ENCODE data around the gene C1QL4.

Gene C1QL4

DNA sequence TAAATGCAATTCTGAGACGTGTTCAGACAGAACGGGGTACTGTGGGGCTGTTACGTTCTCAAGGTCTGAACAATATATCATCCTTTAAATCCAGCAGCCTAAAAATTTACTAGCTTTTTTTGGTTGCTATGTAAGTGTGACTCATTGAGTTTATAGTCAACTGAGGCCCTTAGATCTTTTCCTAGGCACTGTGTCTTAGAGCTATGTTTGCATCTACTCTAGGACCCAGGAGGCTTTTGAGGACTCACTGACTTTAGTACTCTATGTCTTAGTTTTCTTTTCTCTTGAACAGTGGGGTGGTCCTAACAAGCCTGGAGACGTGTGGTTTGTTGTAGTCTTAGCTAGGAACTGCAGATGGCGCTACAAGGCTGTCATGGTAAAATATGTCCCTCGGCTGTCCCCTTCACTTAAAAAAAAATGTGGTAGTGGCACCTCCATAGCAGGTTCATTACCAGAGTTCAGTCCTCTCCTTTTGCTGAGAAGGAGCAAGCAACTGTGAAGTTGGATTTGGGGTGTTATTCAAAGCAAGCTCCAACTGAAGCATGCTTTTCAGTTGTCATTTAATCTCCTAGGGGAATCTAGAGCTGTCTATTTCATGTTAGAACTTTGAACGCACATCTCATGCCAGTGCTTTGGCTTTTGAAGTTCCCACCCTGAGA lies 21.6 kb upstream of the C1QL4 start:
- Mint-ChIP-seq H3K4me1 (no peaks in the 10 kb centered on the region), H3K9me3 (no peaks in the 10 kb centered on the region), H3K36me3 (no peaks in the 10 kb centered on the region), H3K4me3 (no peak overlapping the region), H3K27ac (no peak overlapping the region)
- DNase-seq (ENCODE audit: low spot score in 2 of 2) (no peak), ATAC-seq (peak; percentile 88)

DNA sequence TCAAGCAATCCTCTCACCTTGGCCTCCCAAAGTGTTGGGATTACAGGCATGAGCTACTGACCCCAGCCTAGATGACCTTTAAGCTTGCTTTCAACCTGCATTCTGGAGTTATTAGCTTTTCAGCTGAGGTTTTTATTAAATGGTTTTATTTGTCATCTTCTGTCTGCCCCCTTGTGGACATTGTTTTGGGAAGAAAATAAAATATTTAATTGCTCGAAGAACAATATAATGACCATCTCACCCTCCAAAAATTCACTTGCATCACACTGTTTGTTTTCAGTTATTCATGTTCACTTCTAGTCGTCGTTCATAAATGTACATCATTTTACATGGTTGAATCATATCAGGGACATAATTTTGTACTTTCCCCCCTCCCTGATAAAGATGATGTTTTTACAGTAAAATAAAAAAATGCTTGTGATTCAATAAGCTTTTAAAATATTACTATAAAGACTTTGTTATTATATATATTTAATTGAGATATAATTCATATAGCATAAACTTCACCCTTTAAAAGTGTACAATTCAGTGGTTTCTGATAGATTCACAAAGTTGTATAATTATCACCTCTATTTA lies 20.2 kb upstream of the C1QL4 start:
- no peak overlapping the region for H3K4me3 Mint-ChIP-seq
- H3K27ac Mint-ChIP-seq, result no peak overlapping the region
- H3K36me3 Mint-ChIP-seq, result no peaks in the 10 kb centered on the region
- DNase-seq (ENCODE audit: low spot score in 2 of 2), result no peak
- H3K4me1 Mint-ChIP-seq, result no peaks in the 10 kb centered on the region
- no peaks in the 10 kb centered on the region for H3K9me3 Mint-ChIP-seq
- no peak for ATAC-seq

DNA sequence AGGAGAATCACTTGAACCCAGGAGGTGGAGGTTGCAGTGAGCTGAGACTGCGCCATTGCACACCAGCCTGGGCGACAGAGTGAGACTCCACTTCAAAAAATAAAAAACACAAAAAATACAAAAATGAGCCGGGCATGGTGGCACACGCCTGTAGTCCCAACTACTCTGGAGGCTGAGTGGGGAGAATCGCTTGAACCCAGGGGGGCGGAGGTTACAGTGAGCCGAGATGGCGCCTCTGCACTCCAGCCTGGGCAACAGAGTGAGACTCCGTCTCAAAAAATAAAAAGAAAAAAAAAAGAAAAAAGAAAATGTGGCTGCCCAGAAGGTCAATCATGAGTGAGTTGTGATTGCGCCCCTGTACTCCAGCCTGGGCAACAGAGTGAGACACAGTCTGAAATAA lies 18.9 kb upstream of the C1QL4 start:
- Mint-ChIP-seq H3K4me1 (no peaks in the 10 kb centered on the region), H3K4me3 (no peak overlapping the region), H3K36me3 (no peaks in the 10 kb centered on the region), H3K9me3 (no peaks in the 10 kb centered on the region), H3K27ac (no peak overlapping the region)
- ATAC-seq, result no peak
- DNase-seq (ENCODE audit: low spot score in 2 of 2), result no peak

DNA sequence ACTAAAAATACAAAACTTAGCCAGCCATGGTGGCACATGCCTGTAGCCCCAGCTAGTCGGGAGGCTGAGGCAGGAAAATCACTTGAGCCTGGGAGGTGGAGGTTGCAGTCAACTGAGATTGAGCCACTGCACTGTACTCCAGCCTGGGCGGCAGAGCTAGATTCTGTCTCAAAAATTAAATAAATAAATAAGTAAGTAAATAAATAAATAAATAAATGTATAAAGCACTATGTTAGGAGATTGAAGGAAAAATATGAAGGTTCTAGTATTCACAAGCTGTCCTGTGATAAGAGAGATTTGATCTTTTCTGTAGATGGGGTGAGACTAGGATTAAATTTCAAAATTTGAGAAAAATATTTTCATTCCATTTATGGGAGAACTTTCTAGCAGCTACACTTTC lies 15.4 kb upstream of the C1QL4 start:
- no peak for DNase-seq (ENCODE audit: low spot score in 2 of 2)
- no peak for ATAC-seq
- Mint-ChIP-seq H3K4me3 (no peak overlapping the region), H3K27ac (no peak overlapping the region), H3K36me3 (no peaks in the 10 kb centered on the region), H3K4me1 (peaks cover 2% of the 10 kb centered on the region), H3K9me3 (no peaks in the 10 kb centered on the region)

DNA sequence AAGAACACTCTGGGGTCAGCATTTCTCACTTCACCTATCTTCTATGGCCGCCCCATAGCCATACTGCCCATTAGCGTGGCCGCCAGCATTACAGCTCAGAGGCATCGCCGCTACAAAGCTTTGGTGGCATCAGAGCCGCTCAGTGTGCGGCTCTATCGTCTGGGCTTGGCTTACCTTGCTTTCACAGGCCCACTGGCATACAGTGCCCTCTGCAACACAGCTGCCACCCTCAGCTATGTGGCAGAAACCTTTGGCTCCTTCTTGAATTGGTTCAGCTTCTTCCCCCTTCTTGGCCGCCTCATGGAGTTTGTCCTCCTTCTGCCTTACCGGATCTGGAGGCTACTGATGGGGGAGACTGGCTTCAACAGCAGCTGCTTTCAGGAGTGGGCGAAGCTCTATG lies 12.3 kb upstream of the C1QL4 start:
- no peak overlapping the region for H3K4me3 Mint-ChIP-seq
- no peak for ATAC-seq
- H3K36me3 Mint-ChIP-seq, result peaks cover 6% of the 10 kb centered on the region
- no peak overlapping the region for H3K27ac Mint-ChIP-seq
- no peaks in the 10 kb centered on the region for H3K9me3 Mint-ChIP-seq
- no peak for DNase-seq (ENCODE audit: low spot score in 2 of 2)
- H3K4me1 Mint-ChIP-seq, result peaks cover 25% of the 10 kb centered on the region

DNA sequence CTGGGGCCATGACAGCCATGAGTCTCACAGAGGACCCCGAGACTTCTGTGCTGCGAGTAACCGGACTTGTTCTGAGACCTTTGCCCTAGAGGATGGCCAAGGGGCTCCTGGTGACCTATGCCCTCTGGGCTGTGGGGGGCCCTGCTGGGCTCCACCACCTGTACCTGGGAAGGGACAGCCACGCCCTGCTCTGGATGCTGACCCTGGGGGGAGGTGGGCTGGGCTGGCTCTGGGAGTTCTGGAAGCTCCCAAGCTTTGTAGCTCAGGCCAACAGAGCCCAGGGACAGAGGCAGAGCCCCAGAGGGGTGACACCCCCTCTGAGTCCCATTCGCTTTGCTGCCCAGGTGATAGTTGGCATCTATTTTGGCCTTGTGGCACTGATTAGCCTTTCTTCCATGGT lies 11.8 kb upstream of the C1QL4 start:
- Mint-ChIP-seq H3K4me3 (no peak overlapping the region), H3K36me3 (peaks cover 6% of the 10 kb centered on the region), H3K27ac (no peak overlapping the region), H3K4me1 (peaks cover 30% of the 10 kb centered on the region), H3K9me3 (no peaks in the 10 kb centered on the region)
- DNase-seq (ENCODE audit: low spot score in 2 of 2) (no peak), ATAC-seq (no peak)

DNA sequence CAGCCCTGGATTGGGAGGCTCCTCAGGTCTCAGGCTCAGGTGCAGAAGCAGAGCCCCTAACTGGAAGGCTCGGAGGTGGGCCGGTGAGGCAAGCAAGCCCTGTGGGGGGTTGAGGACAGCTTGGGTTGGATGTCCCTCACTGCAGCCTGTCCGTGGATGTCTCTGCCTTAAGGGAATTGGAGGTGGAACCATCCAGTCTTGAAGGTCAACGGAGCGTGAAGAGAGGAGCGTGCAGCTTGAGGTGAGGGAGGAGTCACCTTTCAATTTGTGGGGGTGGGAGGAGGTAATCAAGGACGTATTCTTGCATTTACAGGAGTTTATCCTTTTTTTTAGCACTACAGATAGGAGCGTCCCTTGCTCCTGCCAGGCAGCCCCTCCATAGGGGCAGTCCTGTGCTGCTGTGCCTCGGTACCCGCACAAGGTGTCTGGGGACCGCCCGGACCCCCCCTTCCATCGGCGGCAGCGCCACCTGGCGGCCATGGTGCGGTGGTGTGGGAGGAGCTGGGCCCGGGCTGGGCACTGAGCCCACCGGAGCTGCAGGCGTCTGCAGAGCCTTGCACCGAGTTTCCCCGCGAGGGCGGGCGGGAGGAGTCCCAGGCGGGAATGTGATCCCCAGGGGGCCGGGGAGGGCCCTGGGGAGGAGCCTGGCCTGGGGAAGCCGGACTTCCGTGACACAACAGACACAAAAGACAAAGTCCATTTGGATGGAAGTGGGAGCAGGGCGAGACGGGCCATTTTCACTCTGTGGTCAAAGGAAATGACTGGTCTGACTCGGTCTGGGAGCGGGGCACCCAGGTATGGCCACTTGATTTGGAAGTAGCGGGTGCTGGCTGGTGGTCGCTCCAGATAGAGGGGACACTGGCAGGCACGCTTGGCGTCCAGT lies 10.6 kb upstream of the C1QL4 start:
- H3K36me3 Mint-ChIP-seq, result peaks cover 6% of the 10 kb centered on the region
- peak overlapping the region; percentile 82 for H3K4me3 Mint-ChIP-seq
- ATAC-seq (peak; percentile 71), DNase-seq (ENCODE audit: low spot score in 2 of 2) (peak; percentile 85 to 93)
- peak overlapping the region; percentile 61 for H3K27ac Mint-ChIP-seq
- H3K4me1 Mint-ChIP-seq, result peaks cover 42% of the 10 kb centered on the region
- H3K9me3 Mint-ChIP-seq, result no peaks in the 10 kb centered on the region

DNA sequence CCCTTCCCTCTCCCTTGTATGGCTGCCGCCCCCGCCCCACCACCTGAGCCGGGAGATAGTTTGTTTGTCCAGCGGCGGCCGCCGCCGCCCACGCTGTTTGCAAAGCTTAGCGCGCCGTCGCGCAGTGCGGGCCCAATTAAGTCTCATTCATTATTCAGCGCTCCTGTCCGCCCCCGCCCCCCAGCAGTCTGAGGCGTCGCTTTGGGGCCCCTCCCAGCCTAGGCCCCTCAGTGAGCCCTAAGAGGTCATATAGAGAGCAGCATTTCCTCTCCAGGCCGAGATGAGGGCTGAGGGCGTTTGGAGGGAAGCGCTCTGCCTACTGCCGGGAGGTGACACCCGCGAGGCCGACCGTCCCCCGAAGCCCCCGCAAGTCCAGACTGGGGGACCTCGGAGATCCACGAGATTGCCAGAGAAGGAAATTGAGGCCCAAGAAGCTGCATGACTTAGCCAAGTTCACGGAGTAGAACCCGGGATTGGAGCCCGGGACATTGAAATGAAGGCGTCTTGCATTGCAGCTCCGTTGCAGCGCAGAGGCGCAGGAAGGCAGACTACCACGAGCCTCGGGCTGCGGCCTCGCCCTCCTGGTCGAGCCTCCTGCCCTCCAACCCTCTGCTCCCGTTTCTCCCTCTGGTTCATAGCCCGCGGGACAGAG lies 9.8 kb upstream of the C1QL4 start, which contains the start of gene DNAJC22:
DNAJC22 (plus strand) TSS at position 230 of the 652 bp plus-strand sequence. CDS start 1,985 bp downstream, outside the sequence.
- peak within 1 kb of the TSS; percentile 61 for H3K27ac Mint-ChIP-seq
- ATAC-seq, result peak; percentile 19
- peak in 1 of 2 donors; percentile 74 for DNase-seq (ENCODE audit: low spot score in 2 of 2)
- peak within 1 kb of the TSS; percentile 82 for H3K4me3 Mint-ChIP-seq
- H3K4me1 Mint-ChIP-seq, result peaks cover 42% of the 10 kb centered on the region
- peaks cover 6% of the 10 kb centered on the region for H3K36me3 Mint-ChIP-seq
- no peaks in the 10 kb centered on the region for H3K9me3 Mint-ChIP-seq

DNA sequence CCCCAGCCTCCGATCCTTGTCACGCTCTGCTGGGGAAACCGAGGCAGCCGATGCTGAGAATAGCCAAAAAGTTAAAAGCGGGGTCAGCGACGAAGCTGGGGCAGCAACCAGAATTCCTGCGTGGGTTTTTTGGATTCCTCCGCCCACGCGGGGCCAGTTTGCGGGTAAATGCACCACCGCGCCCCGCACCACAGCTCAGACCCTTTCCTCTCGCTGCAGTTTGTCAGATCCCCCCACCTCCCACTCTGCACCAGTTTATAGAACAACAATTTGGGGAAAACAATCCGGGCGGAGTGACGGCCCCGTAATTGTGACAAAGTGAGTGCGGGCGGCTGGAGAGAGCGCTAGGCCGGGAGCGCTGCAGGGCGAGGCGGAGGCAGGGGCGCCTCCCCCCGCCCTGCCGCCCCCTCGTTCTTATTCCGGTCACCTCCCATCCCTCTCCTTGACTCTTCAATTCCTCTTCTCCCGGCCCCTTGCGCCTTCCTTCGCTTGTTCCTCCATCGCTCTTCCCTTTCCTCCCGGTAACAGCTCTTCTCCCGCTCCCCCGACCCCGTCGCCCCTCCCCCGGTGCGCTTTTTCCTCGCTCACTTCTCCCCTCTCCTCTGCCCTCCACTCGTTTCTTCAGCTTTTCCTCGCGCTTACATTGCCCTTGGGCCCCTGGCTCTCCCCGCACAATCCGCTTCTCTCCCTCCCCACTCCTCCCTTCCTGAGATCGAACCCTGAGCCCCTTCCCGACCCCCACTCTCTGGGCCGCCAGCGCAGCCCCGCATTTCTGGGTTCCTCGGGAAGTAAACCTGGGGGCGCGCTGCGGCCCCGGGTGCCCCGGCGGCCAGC lies 9.1 kb upstream of the C1QL4 start:
- H3K27ac Mint-ChIP-seq, result peak overlapping the region; percentile 61
- no peaks in the 10 kb centered on the region for H3K9me3 Mint-ChIP-seq
- peak overlapping the region; percentile 82 for H3K4me3 Mint-ChIP-seq
- peaks cover 42% of the 10 kb centered on the region for H3K4me1 Mint-ChIP-seq
- DNase-seq (ENCODE audit: low spot score in 2 of 2), result no peak
- H3K36me3 Mint-ChIP-seq, result peaks cover 6% of the 10 kb centered on the region
- ATAC-seq, result no peak

DNA sequence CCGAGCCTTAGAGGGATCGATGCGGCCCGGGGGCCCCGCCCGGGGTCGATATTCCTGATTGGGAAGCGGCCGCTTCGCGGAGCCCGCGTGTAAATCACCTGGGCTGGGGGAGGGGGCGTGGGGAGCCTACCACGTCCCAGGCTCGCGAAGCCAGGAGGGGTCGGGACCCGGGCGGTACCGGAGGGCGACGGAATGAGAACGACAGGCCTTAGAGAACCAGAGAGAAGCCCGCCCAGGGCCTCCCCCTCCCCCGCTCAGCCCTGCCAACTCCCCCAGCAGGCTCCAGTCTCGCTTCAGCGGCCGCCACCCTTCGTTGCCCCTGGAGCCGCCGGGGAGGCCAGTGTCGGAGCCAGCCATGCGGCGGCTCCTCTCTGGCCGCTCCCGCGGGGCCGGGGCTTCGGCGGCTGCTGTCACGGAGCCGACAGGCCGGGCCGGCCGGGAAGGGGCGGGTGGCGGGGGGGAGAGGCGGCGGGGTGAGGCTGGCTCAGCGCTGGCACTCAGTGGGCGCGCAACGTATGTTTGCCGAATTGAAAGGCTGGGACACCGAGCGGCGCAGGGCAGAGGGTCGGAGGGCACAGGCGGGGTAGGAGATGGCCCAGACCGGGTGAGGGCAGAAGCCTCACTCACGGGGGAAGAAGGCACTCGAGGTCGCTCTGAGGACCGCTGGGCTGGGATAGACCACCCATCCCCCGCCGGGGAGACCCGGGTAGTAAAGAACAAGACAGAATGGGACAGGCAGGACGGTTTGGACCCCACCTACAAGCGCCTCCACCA lies 8.2 kb upstream of the C1QL4 start:
- no peaks in the 10 kb centered on the region for H3K9me3 Mint-ChIP-seq
- ATAC-seq (no peak), DNase-seq (ENCODE audit: low spot score in 2 of 2) (no peak)
- peak overlapping the region; percentile 82 for H3K4me3 Mint-ChIP-seq
- H3K27ac Mint-ChIP-seq, result no peak overlapping the region
- peaks cover 42% of the 10 kb centered on the region for H3K4me1 Mint-ChIP-seq
- H3K36me3 Mint-ChIP-seq, result peaks cover 6% of the 10 kb centered on the region

DNA sequence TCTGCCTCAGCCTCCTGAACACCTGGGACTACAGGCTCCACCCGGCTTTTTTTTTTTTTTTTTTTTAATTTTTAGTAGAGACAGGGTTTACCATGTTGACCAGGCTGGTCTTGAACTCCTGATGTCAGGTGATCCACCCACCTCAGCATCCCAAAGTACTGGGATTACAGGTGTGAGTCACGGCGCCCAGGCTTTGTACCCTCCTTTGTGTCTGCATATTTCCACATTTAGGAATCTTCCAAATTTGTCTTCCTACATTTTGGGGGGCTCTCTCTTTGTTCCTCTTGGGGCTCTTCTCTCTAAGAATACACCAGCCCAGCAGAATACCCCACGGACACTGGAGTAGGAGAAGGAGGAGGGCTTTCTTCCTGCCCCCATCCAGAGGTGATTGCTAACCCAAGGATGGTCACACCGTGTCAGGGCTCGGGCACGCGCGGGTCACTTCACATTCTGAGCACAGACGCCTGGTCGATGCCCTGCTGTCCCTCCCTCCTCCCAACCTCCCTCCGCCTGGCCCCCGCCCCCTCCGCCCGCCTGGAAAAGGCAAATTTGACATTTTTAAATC lies 7.6 kb upstream of the C1QL4 start:
- DNase-seq (ENCODE audit: low spot score in 2 of 2) (no peak), ATAC-seq (no peak)
- peaks cover 6% of the 10 kb centered on the region for H3K36me3 Mint-ChIP-seq
- no peak overlapping the region for H3K27ac Mint-ChIP-seq
- peaks cover 42% of the 10 kb centered on the region for H3K4me1 Mint-ChIP-seq
- peak overlapping the region; percentile 66 for H3K4me3 Mint-ChIP-seq
- H3K9me3 Mint-ChIP-seq, result no peaks in the 10 kb centered on the region

DNA sequence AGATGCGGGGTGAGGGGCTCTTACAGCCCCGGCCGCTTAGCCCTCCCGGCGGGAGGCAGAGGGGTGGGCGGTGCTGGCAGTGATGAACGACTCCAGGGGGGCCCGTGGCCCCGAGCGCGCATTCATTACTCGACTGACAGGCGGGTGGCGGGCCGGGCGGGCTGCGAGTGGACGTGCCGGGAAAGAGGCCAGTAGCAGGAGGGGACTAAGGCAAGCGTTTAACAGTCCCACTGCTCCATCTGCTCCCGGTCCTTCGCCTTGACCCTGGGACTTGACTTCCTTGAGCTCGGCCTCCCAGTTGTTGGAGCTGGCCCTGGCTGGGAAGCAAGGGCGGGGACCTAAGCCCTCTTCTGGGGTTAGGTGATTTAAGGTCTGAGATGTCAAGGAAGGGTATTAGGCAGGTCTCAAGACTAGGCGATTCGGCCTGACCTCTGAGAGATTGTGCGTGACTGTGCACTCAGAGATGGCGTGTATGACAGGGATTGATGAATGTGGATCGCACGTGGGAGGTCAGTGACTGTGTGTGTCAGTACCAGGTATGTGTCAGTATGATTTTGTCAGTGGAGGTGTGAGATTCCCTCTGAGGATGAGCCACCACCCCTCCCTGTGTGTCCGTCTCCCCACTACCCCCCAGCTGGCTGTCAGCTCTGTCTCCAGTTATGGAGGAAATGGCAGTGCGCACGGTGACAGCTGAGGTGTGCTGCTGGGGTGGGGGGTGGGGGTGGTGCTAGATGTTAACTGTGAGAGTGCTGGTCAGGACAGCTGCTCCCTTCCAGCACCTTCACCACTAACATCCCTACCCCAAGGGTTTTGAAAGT lies 6.1 kb upstream of the C1QL4 start:
- Mint-ChIP-seq H3K36me3 (peaks cover 6% of the 10 kb centered on the region), H3K27ac (peak overlapping the region; percentile 54), H3K9me3 (no peaks in the 10 kb centered on the region), H3K4me1 (peaks cover 44% of the 10 kb centered on the region), H3K4me3 (peak overlapping the region; percentile 66)
- ATAC-seq (peak; percentile 86), DNase-seq (ENCODE audit: low spot score in 2 of 2) (no peak)
